DND-41 (cell line): ENCODE results near the gene CCDC83.

ENCODE experiments used
- ATAC-seq: fragments of 200-7000 bp; cut with Tn5 transposase; 3 replicates; pipeline ENCODE4 v1.9.1; 2021; ENCODE audit warnings: low read depth; ENCODE audit not compliant: insufficient read depth
- DNase-seq: peaks from one replicate; pipeline ENCODE4 v3.0.0-alpha.2; 2020
- H2AFZ ChIP-seq: 2 replicates; pipeline ENCODE4 v1.6.0; 2012; ENCODE audit warnings: low read depth, low read length
- H3K27ac ChIP-seq: 2 replicates; pipeline ENCODE4 v1.5.1; 2012; ENCODE audit warnings: low read length, inconsistent platforms
- H3K27me3 ChIP-seq: fragments of 200-600 bp; sonication (generic); 2 replicates; pipeline ENCODE4 v1.6.0; 2012; ENCODE audit warnings: low read length, mild to moderate bottlenecking, inconsistent platforms; ENCODE audit not compliant: insufficient read depth, poor library complexity
- H3K36me3 ChIP-seq: 2 replicates; pipeline ENCODE4 v1.5.1; 2012; ENCODE audit warnings: low read length, inconsistent platforms; ENCODE audit not compliant: insufficient read depth
- H3K4me1 ChIP-seq: 2 replicates; pipeline ENCODE4 v1.5.1; 2012; ENCODE audit warnings: mild to moderate bottlenecking, low read length; ENCODE audit not compliant: insufficient read depth
- H3K4me2 ChIP-seq: 2 replicates; pipeline ENCODE4 v1.6.0; 2012; ENCODE audit warnings: mild to moderate bottlenecking, moderate library complexity, low read length, inconsistent platforms; ENCODE audit not compliant: insufficient read depth
- H3K4me3 ChIP-seq, 2 experiments: fragments of 200-600 bp in 1 of 2; shearing (Covaris generic) in 1 of 2; 2 replicates each; pipeline ENCODE4 v1.5.1; 2012 to 2016; ENCODE audit warnings: inconsistent platforms in 2 of 2, low read length in 2 of 2, mild to moderate bottlenecking in 2 of 2, low read depth in 1 of 2, moderate library complexity in 1 of 2
- H3K79me2 ChIP-seq: 2 replicates; pipeline ENCODE4 v1.6.0; 2012; ENCODE audit warnings: low read length, inconsistent platforms; ENCODE audit not compliant: insufficient read depth
- H3K9ac ChIP-seq: 2 replicates; pipeline ENCODE4 v1.6.0; 2012; ENCODE audit warnings: low read depth, mild to moderate bottlenecking, inconsistent platforms, low read length, moderate library complexity
- H3K9me3 ChIP-seq: 2 replicates; pipeline ENCODE4 v1.5.1; 2012; ENCODE audit warnings: low read length, moderate library complexity, mild to moderate bottlenecking, inconsistent platforms; ENCODE audit not compliant: insufficient read depth, severe bottlenecking
- H4K20me1 ChIP-seq: 2 replicates; pipeline ENCODE4 v1.6.0; 2012; ENCODE audit warnings: low read length; ENCODE audit not compliant: insufficient read depth
- CTCF ChIP-seq: IDR thresholded peaks from 2 replicates; pipeline ENCODE4 v1.5.1; 2012; ENCODE audit warnings: borderline replicate concordance, low read length, moderate library complexity, mild to moderate bottlenecking; ENCODE audit not compliant: poor library complexity, severe bottlenecking; ENCODE audit errors: extremely low read depth
- EZH2 ChIP-seq: IDR thresholded peaks from 3 replicates; pipeline ENCODE4 v1.6.1; 2012; ENCODE audit warnings: borderline replicate concordance, low read depth, mild to moderate bottlenecking, moderate library complexity, low read length, inconsistent platforms; ENCODE audit not compliant: severe bottlenecking

CCDC83 gene

GRCh38 chr11:85941380-85941973 lies 86.3 kb downstream of the CCDC83 start:
- H3K9me3 ChIP-seq, result peaks cover 17% of the 10 kb centered on the region
- no peak overlapping the region for H3K4me2 ChIP-seq
- no peaks in the 10 kb centered on the region for H3K27me3 ChIP-seq
- no peak for TF ChIP-seq EZH2
- peak; percentile 58 for TF ChIP-seq CTCF
- no peak for DNase-seq
- ATAC-seq, result no peak
- no peaks in the 10 kb centered on the region for H3K4me1 ChIP-seq
- H2AFZ ChIP-seq, result no peak overlapping the region
- no peaks in the 10 kb centered on the region for H3K79me2 ChIP-seq
- H3K27ac ChIP-seq, result no peak overlapping the region
- H4K20me1 ChIP-seq, result no peaks in the 10 kb centered on the region
- H3K4me3 ChIP-seq, result no peak overlapping the region
- H3K9ac ChIP-seq, result no peak overlapping the region
- H3K36me3 ChIP-seq, result no peaks in the 10 kb centered on the region

- Histone ChIP-seq H3K27me3 (no peaks in the 10 kb centered on the region), H3K27ac (no peak overlapping the region), H3K36me3 (no peaks in the 10 kb centered on the region), H3K4me1 (no peaks in the 10 kb centered on the region), H3K4me3 (no peak overlapping the region), H3K79me2 (no peaks in the 10 kb centered on the region), H2AFZ (no peak overlapping the region), H4K20me1 (no peaks in the 10 kb centered on the region), H3K4me2 (no peak overlapping the region), H3K9me3 (peaks cover 17% of the 10 kb centered on the region), H3K9ac (no peak overlapping the region)
- peak; percentile 19 for DNase-seq
- no peak for ATAC-seq
- TF ChIP-seq EZH2 (no peak), CTCF (no peak)
Measured at GRCh38 chr11:85945296-85945695, 90.1 kb downstream of the CCDC83 start.

DNA sequence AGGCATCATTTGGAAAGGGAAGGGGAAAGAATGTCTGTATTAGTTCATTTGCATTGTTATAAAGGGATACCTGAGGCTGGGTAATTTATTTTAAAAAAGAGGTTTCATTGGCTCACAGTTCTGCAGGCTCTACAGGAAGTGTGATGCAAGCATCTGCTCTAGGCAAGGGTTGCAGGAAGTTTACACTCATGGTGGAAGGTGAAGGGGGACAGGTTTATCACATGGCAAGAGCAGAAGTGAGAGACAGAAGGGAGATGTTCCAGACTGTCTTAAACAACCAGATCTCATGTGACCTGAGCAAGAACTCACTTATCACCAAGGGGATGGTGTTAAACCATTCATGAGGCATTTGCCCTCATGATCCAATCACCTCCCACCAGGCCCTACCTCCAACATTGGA lies 90.6 kb downstream of the CCDC83 start:
- Histone ChIP-seq H3K4me3 (no peak overlapping the region), H3K27ac (no peak overlapping the region), H3K9me3 (peaks cover 17% of the 10 kb centered on the region), H3K27me3 (no peaks in the 10 kb centered on the region), H3K79me2 (no peaks in the 10 kb centered on the region), H2AFZ (no peak overlapping the region), H3K36me3 (no peaks in the 10 kb centered on the region), H3K4me1 (no peaks in the 10 kb centered on the region), H3K4me2 (no peak overlapping the region), H4K20me1 (no peaks in the 10 kb centered on the region), H3K9ac (no peak overlapping the region)
- no peak for TF ChIP-seq EZH2
- DNase-seq, result no peak
- ATAC-seq, result 0 out of 3 replicates have a peak, but pooled peaks have one; percentile 45

DNA sequence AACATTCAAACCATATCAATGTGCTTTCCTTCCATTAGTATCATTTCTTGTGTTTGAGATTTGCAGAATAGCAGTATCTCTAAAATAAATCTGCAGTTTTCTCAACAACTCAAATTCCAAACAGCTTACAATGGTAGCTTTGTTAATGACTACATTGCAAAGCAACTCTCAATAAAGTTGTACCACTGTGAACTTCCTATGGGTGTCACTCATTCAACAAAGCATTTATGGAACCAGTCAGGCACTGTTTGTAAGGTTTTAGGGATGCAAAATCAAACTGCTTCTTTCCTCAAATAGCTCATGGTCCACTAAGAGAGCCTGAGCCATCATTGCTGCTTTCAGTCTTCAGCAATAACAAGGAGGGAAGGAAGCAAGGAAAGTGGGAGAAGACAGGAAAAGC lies 91.0 kb downstream of the CCDC83 start:
- no peak overlapping the region for H3K4me2 ChIP-seq
- H3K27me3 ChIP-seq, result no peaks in the 10 kb centered on the region
- H3K9ac ChIP-seq, result no peak overlapping the region
- H3K9me3 ChIP-seq, result peaks cover 17% of the 10 kb centered on the region
- DNase-seq (no peak), ATAC-seq (no peak)
- H3K79me2 ChIP-seq, result no peaks in the 10 kb centered on the region
- no peak overlapping the region for H3K27ac ChIP-seq
- H3K4me3 ChIP-seq, result no peak overlapping the region
- no peaks in the 10 kb centered on the region for H4K20me1 ChIP-seq
- H3K36me3 ChIP-seq, result no peaks in the 10 kb centered on the region
- H2AFZ ChIP-seq, result no peak overlapping the region
- TF ChIP-seq CTCF (no peak), EZH2 (no peak)
- no peaks in the 10 kb centered on the region for H3K4me1 ChIP-seq
